ENCODE data around the gene GPR157.

GPR157 gene

GRCh38 chr1:9143250-9143649 is 14.3 kb upstream of the GPR157 start:
- Histone ChIP-seq H3K18ac (ENCODE audit: low read length) (peak overlapping the region; percentile 84), H3K79me1 (ENCODE audit: low read depth, low read length) (no peaks in the 10 kb centered on the region), H2BK12ac (ENCODE audit: low read length) (no peak overlapping the region), H3K4me1 (ENCODE audit: control insufficient read depth in 2 of 2, insufficient read depth in 1 of 2, low read depth in 1 of 2, low read length in 2 of 2) (no peaks in the 10 kb centered on the region), H3K4ac (ENCODE audit: low read length) (no peak overlapping the region), H4K91ac (ENCODE audit: low read depth, low read length, poor library complexity) (no peak overlapping the region), H3K4me2 (ENCODE audit: insufficient read depth, low read length, poor library complexity, severe bottlenecking) (no peak overlapping the region), H2AK5ac (ENCODE audit: low read depth, low read length) (no peak overlapping the region), H2BK120ac (ENCODE audit: low read depth, low read length) (no peak overlapping the region), H3K27me3 (ENCODE audit: control insufficient read depth in 3 of 3, insufficient read depth in 3 of 3, low read depth in 1 of 3, low read length in 3 of 3) (no peaks in the 10 kb centered on the region), H3K23ac (ENCODE audit: low read depth, low read length, poor library complexity) (no peak overlapping the region), H2BK5ac (ENCODE audit: low read length) (no peak overlapping the region), H3K14ac (ENCODE audit: low read length) (no peak overlapping the region), H3K9ac (ENCODE audit: low read depth, low read length, poor library complexity) (no peak overlapping the region), H3K27ac (replicated peaks; ENCODE audit: low read length) (no peak overlapping the region), H2AFZ (ENCODE audit: low read length) (no peak overlapping the region), H4K8ac (ENCODE audit: low read depth, low read length) (no peak overlapping the region), H3K4me3 (ENCODE audit: low read length in 2 of 2) (no peak overlapping the region), H3K9me3 (replicated peaks in 1 of 2; ENCODE audit: control insufficient read depth in 2 of 2, insufficient read depth in 1 of 2, low read depth in 1 of 2, low read length in 2 of 2) (no peaks in the 10 kb centered on the region), H2BK15ac (ENCODE audit: low read length) (no peak overlapping the region), H3K36me3 (replicated peaks in 1 of 2; ENCODE audit: control insufficient read depth in 2 of 2, insufficient read depth in 2 of 2, low read length in 2 of 2) (no peaks in the 10 kb centered on the region)
- no peak for DNase-seq (ENCODE audit: low spot score)
- no CpG with 5 or more reads among the region's 7 CpGs for WGBS, 2 donors (ENCODE audit: extremely low coverage in 2 of 2, insufficient read length in 2 of 2, insufficient replicate concordance in 1 of 2)

DNA sequence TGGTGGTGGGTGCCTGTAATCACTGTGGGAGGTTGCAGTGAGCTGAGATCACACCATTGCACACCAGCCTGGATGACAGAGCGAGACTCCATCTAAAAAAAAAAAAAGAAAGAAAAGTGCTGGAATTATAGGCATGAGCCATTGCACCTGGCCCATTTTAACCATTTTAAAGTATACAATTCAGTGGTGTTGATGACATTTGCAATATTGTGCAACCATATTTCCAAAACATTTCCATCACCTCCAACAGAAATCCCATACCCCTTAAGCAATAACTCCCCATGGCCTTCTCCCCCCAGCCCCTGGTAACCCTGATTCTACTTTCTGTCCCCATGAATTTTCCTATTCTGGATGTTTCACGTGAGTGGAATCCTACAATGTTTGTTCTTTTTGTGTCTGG is 11.0 kb upstream of the GPR157 start:
- Histone ChIP-seq H3K27me3 (ENCODE audit: control insufficient read depth in 3 of 3, insufficient read depth in 3 of 3, low read depth in 1 of 3, low read length in 3 of 3) (no peaks in the 10 kb centered on the region), H3K23ac (ENCODE audit: low read depth, low read length, poor library complexity) (no peak overlapping the region), H3K36me3 (replicated peaks in 1 of 2; ENCODE audit: control insufficient read depth in 2 of 2, insufficient read depth in 2 of 2, low read length in 2 of 2) (no peaks in the 10 kb centered on the region), H3K14ac (ENCODE audit: low read length) (no peak overlapping the region), H4K8ac (ENCODE audit: low read depth, low read length) (no peak overlapping the region), H3K9me3 (replicated peaks in 1 of 2; ENCODE audit: control insufficient read depth in 2 of 2, insufficient read depth in 1 of 2, low read depth in 1 of 2, low read length in 2 of 2) (no peaks in the 10 kb centered on the region), H3K4me2 (ENCODE audit: insufficient read depth, low read length, poor library complexity, severe bottlenecking) (no peak overlapping the region), H3K4me3 (ENCODE audit: low read length in 2 of 2) (no peak overlapping the region), H2AFZ (ENCODE audit: low read length) (no peak overlapping the region), H3K4me1 (ENCODE audit: control insufficient read depth in 2 of 2, insufficient read depth in 1 of 2, low read depth in 1 of 2, low read length in 2 of 2) (no peaks in the 10 kb centered on the region), H2BK120ac (ENCODE audit: low read depth, low read length) (no peak overlapping the region), H3K9ac (ENCODE audit: low read depth, low read length, poor library complexity) (no peak overlapping the region), H3K4ac (ENCODE audit: low read length) (no peak overlapping the region), H2BK15ac (ENCODE audit: low read length) (no peak overlapping the region), H3K79me1 (ENCODE audit: low read depth, low read length) (no peaks in the 10 kb centered on the region), H3K18ac (ENCODE audit: low read length) (no peak overlapping the region), H2BK5ac (ENCODE audit: low read length) (no peak overlapping the region), H2BK12ac (ENCODE audit: low read length) (no peak overlapping the region), H3K27ac (replicated peaks; ENCODE audit: low read length) (no peak overlapping the region), H4K91ac (ENCODE audit: low read depth, low read length, poor library complexity) (no peak overlapping the region), H2AK5ac (ENCODE audit: low read depth, low read length) (no peak overlapping the region)
- DNase-seq (ENCODE audit: low spot score) = no peak
- no CpG with 5 or more reads among the region's 2 CpGs for WGBS, 2 donors (ENCODE audit: extremely low coverage in 2 of 2, insufficient read length in 2 of 2, insufficient replicate concordance in 1 of 2)

GRCh38 chr1:9136932-9137331 is 8.0 kb upstream of the GPR157 start:
- no peaks in the 10 kb centered on the region for H3K79me1 ChIP-seq (ENCODE audit: low read depth, low read length)
- no peak overlapping the region for H3K4ac ChIP-seq (ENCODE audit: low read length)
- H3K27ac ChIP-seq (replicated peaks; ENCODE audit: low read length) = no peak overlapping the region
- H3K4me3 ChIP-seq (ENCODE audit: low read length in 2 of 2) = no peak overlapping the region
- no peak overlapping the region for H3K9ac ChIP-seq (ENCODE audit: low read depth, low read length, poor library complexity)
- H3K9me3 ChIP-seq (replicated peaks in 1 of 2; ENCODE audit: control insufficient read depth in 2 of 2, insufficient read depth in 1 of 2, low read depth in 1 of 2, low read length in 2 of 2) = no peaks in the 10 kb centered on the region
- no peak overlapping the region for H4K8ac ChIP-seq (ENCODE audit: low read depth, low read length)
- no CpG with 5 or more reads among the region's 8 CpGs for WGBS, 2 donors (ENCODE audit: extremely low coverage in 2 of 2, insufficient read length in 2 of 2, insufficient replicate concordance in 1 of 2)
- no peaks in the 10 kb centered on the region for H3K36me3 ChIP-seq (replicated peaks in 1 of 2; ENCODE audit: control insufficient read depth in 2 of 2, insufficient read depth in 2 of 2, low read length in 2 of 2)
- no peak overlapping the region for H3K4me2 ChIP-seq (ENCODE audit: insufficient read depth, low read length, poor library complexity, severe bottlenecking)
- no peak overlapping the region for H2AFZ ChIP-seq (ENCODE audit: low read length)
- no peak overlapping the region for H4K91ac ChIP-seq (ENCODE audit: low read depth, low read length, poor library complexity)
- no peak overlapping the region for H2BK5ac ChIP-seq (ENCODE audit: low read length)
- no peak overlapping the region for H3K23ac ChIP-seq (ENCODE audit: low read depth, low read length, poor library complexity)
- H2BK12ac ChIP-seq (ENCODE audit: low read length) = no peak overlapping the region
- no peak overlapping the region for H3K14ac ChIP-seq (ENCODE audit: low read length)
- H2BK120ac ChIP-seq (ENCODE audit: low read depth, low read length) = no peak overlapping the region
- no peak overlapping the region for H3K18ac ChIP-seq (ENCODE audit: low read length)
- no peak for DNase-seq (ENCODE audit: low spot score)
- no peaks in the 10 kb centered on the region for H3K27me3 ChIP-seq (ENCODE audit: control insufficient read depth in 3 of 3, insufficient read depth in 3 of 3, low read depth in 1 of 3, low read length in 3 of 3)
- H2BK15ac ChIP-seq (ENCODE audit: low read length) = no peak overlapping the region
- no peaks in the 10 kb centered on the region for H3K4me1 ChIP-seq (ENCODE audit: control insufficient read depth in 2 of 2, insufficient read depth in 1 of 2, low read depth in 1 of 2, low read length in 2 of 2)
- no peak overlapping the region for H2AK5ac ChIP-seq (ENCODE audit: low read depth, low read length)

- no peak for DNase-seq (ENCODE audit: low spot score)
- Histone ChIP-seq H3K18ac (ENCODE audit: low read length) (no peak overlapping the region), H2AFZ (ENCODE audit: low read length) (no peak overlapping the region), H2BK5ac (ENCODE audit: low read length) (no peak overlapping the region), H3K4me2 (ENCODE audit: insufficient read depth, low read length, poor library complexity, severe bottlenecking) (no peak overlapping the region), H3K4me1 (ENCODE audit: control insufficient read depth in 2 of 2, insufficient read depth in 1 of 2, low read depth in 1 of 2, low read length in 2 of 2) (no peaks in the 10 kb centered on the region), H2AK5ac (ENCODE audit: low read depth, low read length) (no peak overlapping the region), H3K79me1 (ENCODE audit: low read depth, low read length) (no peaks in the 10 kb centered on the region), H3K9ac (ENCODE audit: low read depth, low read length, poor library complexity) (no peak overlapping the region), H2BK12ac (ENCODE audit: low read length) (no peak overlapping the region), H3K36me3 (replicated peaks in 1 of 2; ENCODE audit: control insufficient read depth in 2 of 2, insufficient read depth in 2 of 2, low read length in 2 of 2) (no peaks in the 10 kb centered on the region), H3K14ac (ENCODE audit: low read length) (no peak overlapping the region), H3K9me3 (replicated peaks in 1 of 2; ENCODE audit: control insufficient read depth in 2 of 2, insufficient read depth in 1 of 2, low read depth in 1 of 2, low read length in 2 of 2) (peaks cover 0 to under 1% of the 10 kb centered on the region in 2 donors), H3K27ac (replicated peaks; ENCODE audit: low read length) (no peak overlapping the region), H3K27me3 (ENCODE audit: control insufficient read depth in 3 of 3, insufficient read depth in 3 of 3, low read depth in 1 of 3, low read length in 3 of 3) (peaks cover 0 to under 1% (median 0%) of the 10 kb centered on the region in 3 experiments), H3K23ac (ENCODE audit: low read depth, low read length, poor library complexity) (no peak overlapping the region), H2BK15ac (ENCODE audit: low read length) (no peak overlapping the region), H4K91ac (ENCODE audit: low read depth, low read length, poor library complexity) (no peak overlapping the region), H4K8ac (ENCODE audit: low read depth, low read length) (no peak overlapping the region), H3K4me3 (ENCODE audit: low read length in 2 of 2) (no peak overlapping the region), H2BK120ac (ENCODE audit: low read depth, low read length) (no peak overlapping the region), H3K4ac (ENCODE audit: low read length) (no peak overlapping the region)
- whole genome bisulfite sequencing, 2 donors (ENCODE audit: extremely low coverage in 2 of 2, insufficient read length in 2 of 2, insufficient replicate concordance in 1 of 2) = no CpG with 5 or more reads among the region's 10 CpGs
Observed at GRCh38 chr1:9135073-9135836, 6.4 kb upstream of the GPR157 start.
